Rectal smooth muscle tissue (tissue), 1 donor: ENCODE measurements around the gene STAM2.
A peak's percentile ranks its signal among the peaks of the same experiment; 100 is the strongest.
"Not testable (repeated sequence)": the region's sequence is repeated elsewhere in the genome, so short reads cannot be mapped to it uniquely, and the experiment has no call there.

Source experiments
- H3K27ac ChIP-seq: one replicate; pipeline ENCODE4 v1.7.0; 2013; ENCODE audit warnings: low read depth, low read length, inconsistent platforms
- H3K27me3 ChIP-seq: one replicate; pipeline ENCODE4 v1.7.0; 2013; ENCODE audit warnings: low read length; ENCODE audit not compliant: control insufficient read depth, insufficient read depth
- H3K36me3 ChIP-seq: one replicate; pipeline ENCODE4 v1.7.0; 2013; ENCODE audit warnings: low read length; ENCODE audit not compliant: control insufficient read depth, insufficient read depth
- H3K4me1 ChIP-seq: one replicate; pipeline ENCODE4 v1.7.0; 2013; ENCODE audit warnings: low read length; ENCODE audit not compliant: control insufficient read depth, insufficient read depth
- H3K4me3 ChIP-seq: one replicate; pipeline ENCODE4 v1.7.0; 2013; ENCODE audit warnings: low read length
- H3K9ac ChIP-seq: one replicate; pipeline ENCODE4 v1.7.0; 2013; ENCODE audit warnings: low read length

Gene STAM2

DNA sequence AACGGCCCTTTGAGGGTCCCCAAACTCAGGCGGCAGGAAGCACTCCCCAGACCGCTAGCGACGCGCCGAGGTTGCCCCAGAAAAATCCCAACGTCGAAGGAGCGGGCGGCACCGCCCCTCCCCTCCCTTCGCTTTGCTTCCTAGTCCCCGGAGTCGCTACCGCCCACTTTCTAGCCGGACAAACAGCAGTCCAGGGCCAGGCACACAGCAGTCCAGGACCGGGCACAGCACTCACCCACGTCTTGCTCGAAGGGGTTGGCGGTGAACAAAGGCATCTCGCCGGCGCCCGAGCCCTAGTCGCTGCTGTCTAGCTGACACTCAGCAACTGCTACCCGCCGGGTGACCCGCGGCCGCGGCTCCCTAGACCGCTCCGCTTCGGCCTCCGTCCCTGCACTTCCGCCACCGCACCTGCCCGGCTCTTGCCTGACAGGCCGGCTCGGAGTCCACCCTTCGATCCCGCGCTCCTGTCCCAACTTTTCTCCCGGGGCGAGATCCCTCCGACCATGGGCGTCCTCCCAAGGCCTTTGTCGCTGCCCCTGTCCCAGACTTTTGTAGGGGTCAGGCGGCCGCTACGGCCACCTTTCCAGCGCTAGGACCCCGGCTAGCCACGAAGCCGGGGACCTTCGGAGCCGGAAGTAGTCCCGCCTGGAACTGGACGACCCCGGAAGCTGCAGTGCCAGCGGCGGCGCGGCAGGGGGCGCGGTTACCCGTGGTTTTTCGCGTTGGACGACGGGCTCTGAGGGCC lies at the start of gene STAM2:
Gene STAM2 (minus strand): TSS at position 396 of the 745 bp plus-strand sequence. CDS start 121 bp downstream, at position 275.
- Histone ChIP-seq H3K4me1 (peaks cover 4% of the 10 kb centered on the region), H3K27ac (peak within 1 kb of the TSS; percentile 100), H3K4me3 (peak within 1 kb of the TSS; percentile 98), H3K27me3 (no peaks in the 10 kb centered on the region), H3K36me3 (no peaks in the 10 kb centered on the region), H3K9ac (peak within 1 kb of the TSS; percentile 94)

GRCh38 chr2:152223977-152224376 lies 48.4 kb upstream of the STAM2 start:
- Histone ChIP-seq H3K4me1 (peaks cover 10% of the 10 kb centered on the region), H3K36me3 (no peaks in the 10 kb centered on the region), H3K4me3 (no peak overlapping the region), H3K27ac (no peak overlapping the region), H3K9ac (no peak overlapping the region), H3K27me3 (no peaks in the 10 kb centered on the region)

DNA sequence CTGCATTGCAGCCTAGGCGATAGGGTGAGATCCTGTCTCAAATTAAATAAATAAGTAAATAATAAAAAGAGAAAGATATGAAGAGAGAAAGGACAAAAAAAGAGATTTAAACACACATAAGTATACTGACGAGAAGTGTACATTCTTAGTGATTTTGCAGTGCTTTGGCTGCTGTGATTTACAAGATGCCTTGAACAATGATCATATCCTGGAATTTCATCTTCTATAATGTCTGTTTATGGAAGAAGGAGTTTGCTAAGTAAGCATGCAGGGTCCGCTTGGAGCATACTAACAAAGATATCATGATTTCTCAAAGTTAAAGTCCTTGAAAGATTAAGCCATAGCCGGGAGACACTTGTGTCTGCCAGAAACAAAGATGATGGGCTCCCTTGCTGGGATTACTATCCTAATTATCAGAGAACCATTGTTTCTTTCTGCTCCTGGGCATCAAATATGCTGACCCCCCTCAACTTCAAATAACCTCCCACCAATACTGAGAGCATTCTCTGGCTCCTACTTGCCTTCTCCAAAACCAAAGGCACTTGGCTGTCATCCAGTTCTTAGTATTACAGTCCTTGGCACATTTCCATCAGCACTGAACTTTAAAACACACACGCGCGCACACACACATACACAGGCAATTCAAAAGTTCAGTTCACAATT lies 47.5 kb upstream of the STAM2 start:
- no peaks in the 10 kb centered on the region for H3K36me3 ChIP-seq
- H3K4me3 ChIP-seq = no peak overlapping the region
- no peaks in the 10 kb centered on the region for H3K27me3 ChIP-seq
- H3K4me1 ChIP-seq = peaks cover 10% of the 10 kb centered on the region
- no peak overlapping the region for H3K27ac ChIP-seq
- no peak overlapping the region for H3K9ac ChIP-seq

DNA sequence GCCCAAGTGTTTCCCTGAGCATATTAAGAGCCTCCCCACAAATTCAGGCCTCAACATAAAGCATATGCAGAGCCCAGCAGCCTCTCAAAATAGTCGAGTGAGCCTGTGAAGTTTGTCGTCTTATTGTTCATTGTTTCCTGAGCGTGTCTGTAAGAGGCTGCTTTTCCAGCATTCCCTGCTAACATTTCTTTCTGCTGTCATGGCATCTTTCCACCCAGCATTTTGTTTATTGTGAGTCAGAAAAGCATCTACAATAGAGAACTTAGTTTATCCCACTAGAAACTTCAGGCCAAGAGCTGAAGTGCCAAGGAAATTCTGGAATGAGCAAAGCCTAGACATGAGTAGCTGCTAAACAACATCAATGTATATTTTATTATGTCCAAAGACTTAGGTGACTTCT lies 46.3 kb upstream of the STAM2 start:
- Histone ChIP-seq H3K36me3 (no peaks in the 10 kb centered on the region), H3K27ac (no peak overlapping the region), H3K4me1 (peaks cover 10% of the 10 kb centered on the region), H3K4me3 (no peak overlapping the region), H3K27me3 (no peaks in the 10 kb centered on the region), H3K9ac (no peak overlapping the region)

DNA sequence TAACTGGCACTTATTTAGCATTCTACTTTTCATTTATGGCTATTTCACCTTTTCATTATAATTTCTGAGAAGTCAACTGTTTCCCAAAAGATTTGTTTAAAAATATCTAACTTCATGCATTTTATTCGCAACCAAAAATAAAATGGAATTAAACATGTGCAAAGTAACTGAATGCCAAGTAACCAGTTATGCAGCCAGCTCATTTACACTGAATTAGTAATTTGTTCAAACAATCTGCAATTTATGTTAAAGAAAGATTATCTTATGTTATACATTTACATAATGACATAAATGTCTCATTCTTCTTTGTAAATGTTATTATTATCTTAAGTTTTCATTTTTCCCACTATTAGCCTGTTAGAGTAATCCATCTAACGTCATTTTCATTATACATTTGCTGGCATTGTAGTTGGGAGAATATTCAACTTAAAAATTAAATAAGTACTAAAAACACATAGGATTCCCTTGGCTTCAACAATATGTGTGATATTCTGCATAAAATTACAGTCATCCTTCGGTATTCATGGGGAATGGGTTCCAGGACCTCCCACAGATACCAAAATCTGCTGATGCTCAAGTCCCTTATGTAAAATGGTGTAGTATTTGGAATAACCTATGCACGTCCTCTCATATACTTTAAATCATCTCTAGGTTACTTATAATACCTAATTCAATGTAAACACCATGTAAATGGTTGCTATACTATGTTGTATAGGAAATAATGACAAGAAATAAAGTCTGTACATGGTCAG lies 43.7 kb upstream of the STAM2 start:
- no peaks in the 10 kb centered on the region for H3K27me3 ChIP-seq
- peaks cover 9% of the 10 kb centered on the region for H3K4me1 ChIP-seq
- no peak overlapping the region for H3K27ac ChIP-seq
- H3K9ac ChIP-seq = no peak overlapping the region
- no peaks in the 10 kb centered on the region for H3K36me3 ChIP-seq
- no peak overlapping the region for H3K4me3 ChIP-seq

DNA sequence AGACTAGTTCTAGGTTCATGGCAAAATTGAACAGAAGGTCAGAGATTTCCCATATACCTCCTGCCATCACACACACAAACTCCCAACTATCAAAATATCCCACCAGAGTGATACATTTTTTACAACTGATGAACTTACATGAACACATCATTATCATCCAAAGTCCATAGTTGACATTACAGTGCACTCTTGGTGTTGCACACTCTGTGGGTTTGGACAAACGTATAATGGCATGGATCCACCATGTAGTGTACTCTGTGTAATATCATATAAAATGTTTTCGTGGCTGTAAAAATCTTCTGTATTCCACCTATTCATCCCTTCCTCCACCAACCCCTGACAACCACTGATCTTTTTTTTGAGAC lies 25.9 kb upstream of the STAM2 start:
- no peaks in the 10 kb centered on the region for H3K4me1 ChIP-seq
- H3K4me3 ChIP-seq = no peak overlapping the region
- H3K36me3 ChIP-seq = no peaks in the 10 kb centered on the region
- H3K27ac ChIP-seq = no peak overlapping the region
- no peaks in the 10 kb centered on the region for H3K27me3 ChIP-seq
- no peak overlapping the region for H3K9ac ChIP-seq

- Histone ChIP-seq H3K27me3 (no peaks in the 10 kb centered on the region), H3K27ac (no peak overlapping the region), H3K4me3 (no peak overlapping the region), H3K36me3 (no peaks in the 10 kb centered on the region), H3K4me1 (no peaks in the 10 kb centered on the region), H3K9ac (no peak overlapping the region)
These were observed 25.3 kb upstream of the STAM2 start for GRCh38 chr2:152200565-152201465.

GRCh38 chr2:152200101-152200500 lies 24.5 kb upstream of the STAM2 start:
- H3K9ac ChIP-seq = no peak overlapping the region
- H3K36me3 ChIP-seq = no peaks in the 10 kb centered on the region
- no peak overlapping the region for H3K27ac ChIP-seq
- H3K4me3 ChIP-seq = no peak overlapping the region
- H3K4me1 ChIP-seq = no peaks in the 10 kb centered on the region
- H3K27me3 ChIP-seq = no peaks in the 10 kb centered on the region

DNA sequence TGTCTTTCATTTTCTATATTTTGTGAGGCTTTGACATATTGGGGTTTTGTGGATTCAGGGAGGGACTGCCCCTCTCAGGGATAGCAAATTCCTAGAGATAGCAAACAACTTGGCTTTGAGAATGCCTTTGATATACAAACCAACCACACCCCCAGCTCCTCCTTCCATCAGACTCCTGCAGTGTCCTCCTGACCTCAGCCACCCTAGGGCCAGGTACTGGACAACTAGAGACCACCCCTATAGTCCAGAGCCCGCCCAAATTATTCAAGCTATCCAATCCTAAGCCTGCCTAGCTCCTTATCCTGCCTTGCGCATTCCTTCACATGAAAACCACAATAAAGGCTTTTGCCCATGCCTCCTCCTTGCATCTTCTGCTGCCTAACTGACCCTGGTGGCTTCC lies 22.9 kb upstream of the STAM2 start:
- Histone ChIP-seq H3K27me3 (no peaks in the 10 kb centered on the region), H3K36me3 (no peaks in the 10 kb centered on the region), H3K27ac (no peak overlapping the region), H3K4me3 (no peak overlapping the region), H3K4me1 (no peaks in the 10 kb centered on the region), H3K9ac (no peak overlapping the region)

GRCh38 chr2:152197508-152198284 lies 22.1 kb upstream of the STAM2 start:
- not testable (repeated sequence) for H3K4me1 ChIP-seq, H3K4me3 ChIP-seq, H3K27ac ChIP-seq, H3K9ac ChIP-seq, H3K36me3 ChIP-seq, H3K27me3 ChIP-seq

GRCh38 chr2:152189622-152190495 lies 14.3 kb upstream of the STAM2 start:
- Histone ChIP-seq H3K4me1 (no peaks in the 10 kb centered on the region), H3K27ac (no peak overlapping the region), H3K9ac (no peak overlapping the region), H3K36me3 (no peaks in the 10 kb centered on the region), H3K27me3 (no peaks in the 10 kb centered on the region), H3K4me3 (no peak overlapping the region)
